T-helper 22 cell (primary cell): Measurements from ENCODE around the gene SP140.
A peak's percentile ranks its signal among the peaks of the same experiment; 100 is the strongest.
"Not testable (repeated sequence)": the region's sequence is repeated elsewhere in the genome, so short reads cannot be mapped to it uniquely, and the experiment has no call there.

ENCODE experiments used
- DNase-seq: peaks from one replicate; pipeline ENCODE4 v3.0.0-alpha.2; 2020; ENCODE audit warnings: low read depth

The SP140 gene

DNA sequence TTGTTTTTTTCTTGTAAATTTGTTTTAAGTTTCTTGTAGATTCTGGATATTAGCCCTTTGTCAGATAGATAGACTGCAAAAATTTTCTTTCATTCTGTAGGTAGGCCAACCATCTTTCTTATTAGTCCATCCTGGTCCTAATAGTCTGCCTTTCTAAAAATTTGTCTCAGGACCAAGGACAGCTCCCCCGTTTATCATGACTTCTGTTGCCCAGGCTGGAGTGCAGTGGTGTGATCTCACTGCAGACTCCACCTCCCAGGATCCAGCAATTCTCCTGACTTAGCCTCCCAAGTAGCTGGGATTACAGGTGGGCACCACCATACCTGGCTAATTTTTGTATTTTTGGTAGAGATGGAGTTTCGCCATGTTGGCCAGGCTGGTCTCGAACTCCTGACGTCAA lies 63.8 kb downstream of the SP140 start:
- not testable (repeated sequence) for DNase-seq

DNA sequence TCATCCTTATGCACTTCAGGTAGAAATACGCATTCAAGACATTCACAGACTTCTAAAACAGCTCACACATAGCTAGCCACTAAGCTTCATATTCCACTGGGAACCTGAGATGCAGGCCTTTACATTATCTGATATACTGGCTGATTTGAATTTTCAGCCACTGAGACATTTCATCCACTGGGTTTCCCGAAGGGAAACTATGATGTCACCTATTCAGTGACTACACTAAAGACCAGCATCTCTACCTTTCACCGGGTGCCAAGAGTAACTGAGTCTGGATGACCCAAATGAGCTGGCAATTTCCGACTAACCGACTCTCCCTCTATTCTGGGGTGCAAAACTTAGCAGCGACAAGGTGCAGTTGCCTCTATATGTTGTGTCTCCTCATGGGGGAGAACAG lies 69.7 kb downstream of the SP140 start:
- DNase-seq = no peak

DNA sequence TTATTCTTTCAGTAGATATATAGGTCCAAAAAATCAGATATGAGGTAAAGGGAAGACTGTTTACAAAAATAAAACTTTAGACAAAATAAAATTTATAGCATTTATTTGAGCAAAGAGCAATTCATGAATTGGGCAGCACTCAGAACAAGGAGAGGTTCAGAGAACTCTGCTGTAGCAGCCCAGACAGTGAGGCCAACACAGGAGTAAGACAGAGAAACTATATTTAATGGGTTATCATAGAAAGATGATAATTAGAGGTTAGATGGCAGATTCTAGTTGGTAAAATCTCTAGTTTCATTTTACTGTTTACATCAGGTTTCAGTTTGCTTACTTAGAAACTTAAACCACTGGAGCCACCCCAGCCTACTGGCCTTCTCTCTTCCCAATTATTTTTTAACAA lies 71.4 kb downstream of the SP140 start:
- DNase-seq = no peak

DNA sequence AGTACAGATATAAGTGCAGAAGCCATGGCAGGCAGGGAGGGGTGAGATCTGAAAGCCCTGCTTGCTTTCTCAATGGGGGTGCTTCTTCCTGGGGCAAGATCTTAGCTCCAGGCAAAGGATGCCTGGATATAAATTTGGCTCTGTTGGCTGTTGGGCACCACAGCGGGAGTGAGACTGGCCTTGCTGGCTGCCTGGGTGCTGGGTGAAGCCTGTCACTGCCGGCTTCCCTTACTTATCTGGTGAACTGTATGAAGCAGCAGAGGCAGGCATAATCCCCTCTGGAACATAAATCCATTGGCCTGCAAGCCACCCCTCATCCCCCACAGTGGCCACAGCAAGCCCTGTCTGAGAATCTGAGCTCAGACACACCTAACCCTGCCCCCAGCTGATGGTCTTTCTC lies 74.1 kb downstream of the SP140 start:
- no peak for DNase-seq

DNA sequence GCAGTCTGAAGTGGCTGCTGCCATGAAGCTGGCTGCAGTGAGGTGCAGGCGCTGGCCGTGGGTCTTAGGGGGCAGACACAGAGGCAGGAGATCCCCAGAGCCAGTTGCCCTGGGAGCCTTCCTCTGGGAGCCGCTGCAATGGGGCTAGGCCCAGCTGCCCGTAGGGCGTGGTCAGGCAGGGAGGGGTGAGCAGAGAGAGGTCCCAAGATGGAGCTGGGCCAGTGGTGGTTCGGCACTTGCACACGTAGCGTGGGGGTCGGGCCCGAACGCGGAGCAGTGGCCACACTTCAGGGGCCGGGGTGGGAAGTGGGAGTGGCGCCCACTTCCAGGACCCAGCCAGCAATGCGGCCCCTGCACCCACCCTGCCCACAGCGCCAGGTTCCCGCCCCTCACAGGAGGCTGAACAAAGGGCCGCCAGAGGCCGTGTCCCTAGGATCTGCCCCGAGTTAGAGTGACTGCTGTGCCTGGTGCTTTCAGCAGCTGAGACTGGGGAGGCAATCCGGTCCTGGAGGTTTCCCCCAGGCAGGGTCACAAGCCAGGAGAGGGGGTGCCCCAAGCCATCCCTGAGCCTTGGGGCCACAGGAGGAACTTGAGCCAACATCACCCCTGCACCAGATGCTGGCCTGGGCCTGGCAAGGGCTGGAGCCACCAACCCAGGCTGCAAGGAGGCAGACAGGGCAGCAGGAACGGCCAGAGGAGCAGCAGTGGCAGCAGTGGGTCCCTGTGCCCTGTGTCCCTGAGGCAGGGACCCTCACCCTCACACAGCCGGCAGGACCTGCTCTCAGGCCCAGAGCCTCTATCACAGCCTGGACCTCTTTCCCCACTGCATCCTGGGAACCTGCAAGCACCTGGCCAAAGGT lies 80.1 kb downstream of the SP140 start:
- no peak for DNase-seq

DNA sequence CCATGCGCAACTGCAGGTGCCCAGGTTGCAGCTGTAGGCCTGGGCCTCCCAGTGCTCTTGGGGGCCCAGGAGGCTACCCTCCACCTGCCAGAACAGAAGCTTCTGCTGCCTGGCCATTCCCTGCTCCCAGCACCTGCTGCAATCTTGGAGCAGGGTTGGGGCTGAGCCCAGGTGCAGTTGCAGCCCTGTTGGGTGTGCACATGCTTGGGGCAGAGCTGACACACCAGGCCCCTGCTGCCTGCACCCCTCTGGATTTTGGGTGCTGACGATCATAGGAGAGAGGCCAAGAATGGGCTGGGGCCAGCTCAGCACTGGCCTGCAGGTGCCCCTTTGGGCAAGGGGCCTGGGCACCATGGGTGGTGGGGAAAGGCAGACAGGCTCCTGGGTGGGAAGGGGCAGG lies 80.9 kb downstream of the SP140 start:
- no peak for DNase-seq

DNA sequence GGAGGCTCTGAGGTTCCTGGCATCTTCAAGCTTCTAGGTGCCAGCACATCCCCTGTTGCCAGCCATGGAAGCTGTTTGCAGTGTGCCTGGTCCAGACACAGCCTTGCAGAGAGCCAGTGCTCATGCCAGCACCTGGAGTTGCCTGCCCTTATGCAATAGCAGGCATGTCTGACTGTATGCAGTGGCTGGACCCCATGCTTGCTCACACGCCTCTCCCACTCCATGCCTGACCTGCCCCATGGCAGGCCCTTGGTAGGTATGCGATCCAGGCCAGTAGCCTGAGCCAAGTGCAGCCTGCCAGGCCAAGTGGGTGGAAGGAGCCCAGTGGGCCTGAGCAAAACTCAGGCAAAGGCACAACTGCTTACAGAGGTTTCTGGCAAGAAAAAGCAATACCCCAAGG lies 81.9 kb downstream of the SP140 start:
- no peak for DNase-seq

DNA sequence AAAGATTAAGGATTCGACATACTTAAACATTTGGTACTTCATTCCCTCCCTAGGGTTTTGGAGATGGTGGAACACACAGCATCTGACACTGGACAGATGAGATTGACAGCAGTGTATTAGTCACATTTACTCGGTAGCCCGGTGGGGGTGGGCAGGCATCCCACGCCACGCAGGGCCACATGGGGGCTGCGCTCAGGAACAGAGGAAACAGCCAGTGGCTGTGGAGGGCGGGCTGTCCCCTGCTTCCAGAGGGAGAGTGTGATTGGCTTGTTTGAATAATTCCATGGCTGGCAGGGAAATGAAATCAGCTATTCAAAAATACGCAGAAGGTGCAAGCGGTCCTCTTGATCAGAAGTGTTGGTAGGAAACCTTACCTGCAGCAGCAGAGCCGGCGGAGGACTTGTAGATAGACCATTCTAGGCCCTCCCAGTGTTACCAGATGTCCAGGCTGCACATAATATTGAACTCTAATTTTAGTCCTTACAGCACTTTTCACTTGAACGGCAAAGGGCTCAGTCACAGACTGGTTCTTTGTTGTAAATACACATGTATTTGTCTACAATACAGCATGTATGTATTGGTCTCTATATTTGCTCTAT lies 83.0 kb downstream of the SP140 start:
- DNase-seq = no peak

DNA sequence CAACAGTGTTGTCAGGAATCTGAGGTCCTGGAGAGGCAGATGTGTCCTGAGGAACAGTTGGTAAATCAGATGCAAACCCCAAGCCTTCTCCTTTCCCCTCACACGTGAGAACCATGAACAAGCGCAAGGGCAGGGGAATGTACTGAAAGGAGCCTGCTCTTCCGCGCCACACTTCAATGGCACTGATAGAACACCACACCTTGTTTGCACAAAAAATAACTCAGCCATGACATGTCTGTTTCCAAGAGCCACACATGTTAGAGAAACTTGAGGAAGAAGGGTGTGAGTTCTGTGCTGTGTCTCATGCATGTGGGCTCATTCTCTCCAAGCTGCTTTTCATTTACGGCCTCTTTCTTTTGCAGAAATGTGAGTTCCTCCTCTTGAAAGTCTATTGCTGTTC lies 85.3 kb downstream of the SP140 start:
- DNase-seq = not testable (repeated sequence)

DNA sequence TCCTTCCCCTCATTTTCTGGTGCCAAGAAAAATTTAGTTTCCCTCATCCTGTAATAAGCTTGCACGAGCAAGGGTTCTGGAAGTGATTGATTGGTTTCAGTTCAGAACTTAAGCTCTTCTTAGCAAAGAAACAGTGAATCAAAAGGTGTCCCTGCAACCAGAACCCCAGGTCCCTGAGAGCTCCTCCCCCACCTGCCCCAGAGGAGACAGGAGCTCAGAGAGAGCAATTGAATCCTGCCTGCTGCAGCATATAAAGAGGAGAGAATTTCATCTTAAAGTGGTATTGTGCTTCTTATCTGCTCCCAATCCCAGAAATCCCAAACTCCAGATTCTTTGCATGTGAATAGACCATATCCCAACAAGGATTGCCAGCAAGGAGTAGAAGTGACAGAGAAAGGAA lies 86.1 kb downstream of the SP140 start:
- DNase-seq = not testable (repeated sequence)

DNA sequence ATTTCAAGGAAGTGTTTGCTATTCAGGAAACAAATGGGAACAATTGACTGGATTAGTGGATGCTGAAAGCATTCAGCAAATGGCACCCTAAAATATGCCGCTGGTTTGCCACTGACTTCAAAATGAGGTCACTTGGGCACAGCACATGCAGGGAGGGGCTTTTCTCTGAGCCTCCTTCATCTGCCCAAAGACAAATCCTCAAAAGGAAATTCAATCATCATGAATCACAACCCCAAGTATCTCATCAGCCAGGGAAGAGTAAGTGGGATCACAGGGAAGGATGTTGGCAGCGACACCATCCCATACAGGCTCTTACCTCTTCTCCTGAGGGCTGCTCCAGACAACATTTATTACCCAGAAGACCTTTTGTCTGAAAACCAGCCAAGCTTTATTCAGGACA lies 87.1 kb downstream of the SP140 start:
- DNase-seq = no peak

DNA sequence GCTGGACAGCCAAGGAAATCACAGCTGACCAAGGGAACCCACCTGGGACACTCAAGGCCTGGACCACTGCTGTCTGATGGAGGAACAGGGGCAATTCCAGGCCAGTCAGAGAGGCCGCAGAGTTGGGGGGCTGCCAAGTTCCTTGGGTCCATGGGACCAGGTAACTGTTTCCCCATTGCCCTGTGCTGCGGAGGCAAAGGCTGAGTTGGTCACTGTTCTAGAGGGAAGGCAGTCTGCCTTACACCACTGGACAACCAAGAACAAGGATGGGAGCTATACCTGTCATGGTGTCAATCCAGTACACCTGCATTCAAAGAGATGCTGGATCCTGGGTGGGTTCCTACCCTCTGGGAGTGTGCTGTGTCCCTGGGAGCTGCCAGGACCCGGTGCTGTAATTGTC lies 91.8 kb downstream of the SP140 start:
- no peak for DNase-seq

DNA sequence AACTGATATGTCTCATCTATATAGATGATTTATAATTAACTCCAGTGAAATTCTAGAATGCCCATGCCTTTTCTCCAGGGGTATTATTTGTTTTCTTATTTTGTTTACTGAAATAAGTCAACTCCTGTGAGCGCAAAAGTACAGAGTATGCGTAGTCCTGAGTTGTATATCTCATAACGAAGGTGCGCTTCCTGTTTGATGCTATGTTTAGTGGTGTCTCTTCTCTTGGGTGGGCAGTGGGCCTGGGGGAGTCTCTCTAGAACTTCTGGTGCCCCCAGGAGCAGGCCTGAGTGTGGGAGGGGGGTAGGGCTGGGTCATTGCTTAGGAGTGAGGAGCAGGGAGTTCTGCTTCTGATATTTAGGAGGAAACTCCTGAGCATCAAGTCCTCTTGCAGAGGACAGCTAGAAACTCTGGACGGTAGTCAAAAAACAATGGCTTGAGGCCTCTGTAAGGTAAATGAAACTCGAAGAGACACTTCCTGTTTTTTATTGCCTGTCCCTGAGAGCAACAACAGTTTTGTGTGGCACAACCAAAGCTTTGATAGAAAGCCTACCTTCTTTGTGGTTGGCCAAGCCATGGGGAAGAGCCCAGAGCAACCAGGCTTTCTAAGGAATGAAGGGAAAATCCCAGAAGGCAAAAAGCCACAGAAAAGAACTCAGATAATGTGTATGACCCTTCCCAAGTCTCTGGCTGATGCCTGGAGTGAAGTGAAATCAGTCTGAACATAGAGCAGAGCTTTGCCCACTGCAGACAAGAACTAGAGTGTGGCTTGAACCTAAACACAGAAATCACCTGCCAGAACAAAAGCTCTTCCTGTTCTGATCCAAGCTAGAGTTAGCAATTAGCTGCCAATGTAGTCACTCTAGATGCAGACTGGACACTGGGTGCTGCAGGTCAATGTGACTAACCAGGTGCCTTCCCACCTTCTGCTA lies 92.9 kb downstream of the SP140 start:
- no peak for DNase-seq

DNA sequence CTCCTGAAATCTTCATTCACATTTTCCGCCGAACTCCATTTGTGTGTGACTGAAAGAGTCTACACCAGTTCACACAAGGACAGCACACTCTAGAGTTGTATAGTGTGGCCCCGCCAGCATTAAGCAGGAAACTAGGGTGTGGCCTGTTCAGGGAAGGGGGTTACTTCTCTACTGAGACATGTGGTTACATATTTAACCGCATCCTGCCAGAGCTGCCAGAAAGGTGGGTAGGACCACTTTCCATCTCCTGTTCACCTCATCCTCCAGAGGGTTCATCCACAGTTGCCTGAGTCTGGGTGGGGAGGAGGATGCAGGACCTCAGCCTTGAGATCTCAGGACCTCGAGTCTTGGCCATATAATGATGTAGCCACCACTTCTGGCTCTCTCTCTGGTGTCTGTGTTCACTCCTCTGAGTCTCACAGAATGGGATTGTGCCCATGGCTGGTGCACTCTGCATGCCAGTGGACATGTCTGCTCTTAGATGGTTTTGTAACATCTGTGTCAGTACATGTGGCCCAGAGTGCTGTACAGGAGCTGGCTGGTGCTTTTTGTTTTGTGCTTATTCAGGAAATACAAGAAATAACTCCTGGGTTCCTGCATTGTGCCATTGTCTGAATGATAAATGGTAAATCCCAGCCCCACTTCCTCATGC lies 93.8 kb downstream of the SP140 start:
- peak; percentile 58 for DNase-seq

DNA sequence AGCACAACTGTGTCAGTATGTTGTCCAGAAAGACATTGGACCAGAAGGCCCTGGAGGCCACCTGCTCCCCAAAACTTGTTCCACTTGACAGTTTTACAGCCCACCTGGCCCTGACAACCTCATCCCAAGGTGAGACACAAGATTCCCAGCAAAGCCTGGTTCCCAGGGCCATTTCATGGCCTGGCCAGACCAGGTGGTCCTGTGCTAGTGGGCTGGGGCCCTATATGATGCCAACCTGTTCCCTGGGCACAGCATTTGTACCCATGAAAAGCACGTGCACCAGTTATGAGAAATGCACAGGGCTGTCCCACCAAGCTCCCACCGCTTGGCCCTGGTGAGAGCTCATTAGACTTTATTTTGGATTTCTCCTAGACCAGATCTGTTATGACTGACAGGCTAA lies 95.5 kb downstream of the SP140 start:
- no peak for DNase-seq

DNA sequence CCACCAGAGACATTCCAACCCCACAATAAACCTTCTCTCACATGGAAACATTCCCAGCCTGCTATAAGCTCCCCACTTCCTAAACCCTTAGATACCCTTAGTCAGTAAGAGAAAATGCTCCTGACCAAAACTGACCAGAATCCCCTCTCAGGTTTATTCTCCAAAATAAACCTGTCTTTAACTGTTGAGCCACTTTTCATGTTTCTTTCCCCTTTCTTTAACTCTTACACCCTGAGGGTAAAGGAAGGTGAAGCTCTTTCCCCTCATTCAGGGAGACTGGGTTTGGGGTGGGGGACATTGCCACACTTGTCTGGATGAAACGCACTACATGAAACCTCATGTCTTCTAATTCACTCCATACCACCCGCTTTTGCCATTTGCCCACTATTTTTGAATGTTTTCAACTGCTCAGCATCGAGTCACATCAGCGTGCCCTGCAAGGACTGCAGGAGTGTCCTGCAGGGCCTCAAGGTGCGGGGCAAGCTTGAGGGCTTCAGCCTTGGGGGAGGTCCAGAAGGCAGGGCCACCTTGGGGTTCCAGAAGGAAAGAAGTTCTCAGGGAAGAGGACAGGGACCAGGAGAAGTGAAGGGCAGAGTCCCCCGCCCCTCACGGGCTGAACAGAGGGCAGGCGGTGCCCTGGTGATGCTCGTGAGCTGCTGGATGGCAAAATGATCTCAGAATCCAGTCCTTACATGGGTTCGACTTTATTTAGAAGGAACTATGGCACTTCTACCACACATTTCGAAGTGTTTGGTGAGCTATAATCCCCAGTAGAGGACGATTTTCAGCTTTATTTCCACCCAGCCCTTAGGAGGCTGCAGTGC lies 97.2 kb downstream of the SP140 start:
- DNase-seq = no peak

DNA sequence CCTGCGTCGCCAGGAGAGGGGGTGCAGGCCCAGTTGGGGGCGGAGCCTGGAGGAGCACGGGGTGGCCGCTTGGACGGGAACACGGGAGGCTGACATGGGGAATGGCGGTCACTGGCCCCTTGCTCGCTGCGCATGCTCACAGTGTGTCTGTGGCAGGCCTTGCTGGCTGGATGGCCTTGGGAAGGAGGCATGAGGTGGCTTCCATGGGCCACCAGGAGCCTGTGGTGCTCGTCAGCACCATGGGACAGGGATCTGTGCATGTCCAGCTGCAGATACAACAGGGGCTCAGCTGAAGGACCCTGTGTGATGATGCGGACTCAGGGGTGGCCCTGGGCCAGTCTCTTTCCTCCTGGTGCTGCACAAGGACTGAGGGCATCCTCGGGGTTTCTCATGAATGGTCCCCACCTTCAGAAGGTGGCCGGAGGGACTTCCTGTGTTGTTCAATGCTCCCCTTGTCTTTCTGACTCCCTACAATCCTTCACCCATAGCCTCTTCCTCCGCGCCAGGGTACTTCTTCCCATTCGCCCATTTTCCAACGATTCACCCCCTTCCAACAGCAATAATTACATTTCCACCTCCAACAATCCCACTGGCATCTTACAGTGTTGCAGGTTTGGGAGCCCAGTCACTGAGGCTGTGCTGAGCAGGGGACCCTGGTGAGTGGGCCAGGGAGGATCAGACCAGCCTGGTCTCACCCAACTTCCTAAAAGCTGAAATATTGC lies 98.0 kb downstream of the SP140 start:
- DNase-seq = no peak

DNA sequence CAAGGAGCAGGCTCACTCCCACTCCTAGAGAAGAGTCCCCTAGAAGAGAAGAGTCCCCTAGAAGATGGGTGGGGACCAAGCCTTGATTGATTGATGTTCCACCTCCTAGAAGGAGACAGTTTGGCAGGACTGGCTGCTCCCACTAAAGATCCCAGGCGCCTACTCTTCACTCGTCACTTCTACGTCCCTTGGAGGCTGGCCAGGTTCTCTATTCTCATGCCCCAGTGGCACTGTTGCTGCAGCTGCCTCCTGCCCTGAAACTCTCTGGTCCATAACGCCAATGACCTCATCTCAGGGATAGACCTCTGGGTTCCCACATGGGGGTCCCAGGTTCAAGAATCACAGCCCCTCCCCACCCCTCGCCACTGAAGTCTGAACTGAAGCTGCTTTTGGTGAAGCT lies 99.0 kb downstream of the SP140 start:
- no peak for DNase-seq

DNA sequence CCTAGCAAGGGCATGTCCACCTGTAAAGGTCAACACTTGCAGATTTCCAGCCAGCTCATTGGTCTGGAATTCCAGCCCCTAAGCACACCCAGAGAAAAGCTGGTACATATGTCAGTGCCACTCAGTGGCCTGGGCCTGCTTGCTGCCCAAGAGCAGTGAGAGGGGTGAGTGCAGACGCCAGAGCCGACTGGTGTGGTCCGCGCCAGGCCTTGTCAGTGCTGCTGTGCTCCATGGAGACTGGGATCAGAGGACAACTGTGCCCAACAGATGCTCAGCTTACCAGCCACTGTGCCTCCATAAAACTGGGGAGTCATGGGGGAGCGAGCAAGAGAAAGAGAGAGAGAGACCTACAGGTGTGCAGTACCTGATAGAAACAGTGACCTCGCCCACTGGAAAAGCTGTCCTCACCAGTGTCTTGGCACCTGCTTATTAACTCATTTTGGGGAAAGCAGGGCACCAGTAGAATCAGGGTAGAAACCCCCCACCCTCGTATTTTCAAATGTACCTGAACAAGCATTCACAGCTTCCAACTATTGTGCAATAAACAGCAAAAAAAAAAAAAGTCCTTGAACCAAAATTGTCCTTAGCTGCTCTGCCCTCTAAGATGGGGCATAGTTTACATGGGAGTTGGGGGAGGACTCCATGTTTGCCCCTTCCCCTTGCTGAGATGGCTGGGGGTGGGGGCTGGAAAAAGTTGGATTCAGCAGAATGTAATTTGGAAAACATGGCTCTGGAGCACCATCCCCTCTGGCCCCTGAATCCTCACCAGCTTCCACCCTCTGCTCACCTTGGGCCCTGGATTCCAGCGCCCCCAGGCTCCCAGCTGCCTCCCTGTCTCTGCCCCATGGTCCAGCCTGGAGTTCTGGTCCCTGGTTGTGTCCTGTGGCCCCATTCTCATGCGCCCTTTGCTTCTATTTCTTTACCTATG lies 100.0 kb downstream of the SP140 start:
- no peak for DNase-seq
